T-helper 1 cell (primary cell): Measurements from ENCODE around the gene FSCN2.
"Not testable (repeated sequence)": the region's sequence is repeated elsewhere in the genome, so short reads cannot be mapped to it uniquely, and the experiment has no call there.

ENCODE experiments used
- DNase-seq, 5 donors: peaks; one replicate each; pipeline ENCODE4 v3.0.0-alpha.2; 2012 to 2020

Gene FSCN2

GRCh38 chr17:81579821-81580321 lies 51.7 kb downstream of the FSCN2 start:
- DNase-seq = no peak

GRCh38 chr17:81580481-81580880 lies 52.3 kb downstream of the FSCN2 start:
- no peak for DNase-seq

- no peak for DNase-seq
Observed at GRCh38 chr17:81581758-81582157, 53.6 kb downstream of the FSCN2 start.

- no peak for DNase-seq
Observed at GRCh38 chr17:81582341-81582740, 54.2 kb downstream of the FSCN2 start.

- DNase-seq = no peak
Observed at GRCh38 chr17:81582749-81583148, 54.6 kb downstream of the FSCN2 start.

- DNase-seq = no peak
Observed at GRCh38 chr17:81583589-81584342, 55.6 kb downstream of the FSCN2 start.

- not testable (repeated sequence) for DNase-seq
Observed at GRCh38 chr17:81584771-81585170, 56.6 kb downstream of the FSCN2 start.

GRCh38 chr17:81586096-81586495 lies 57.9 kb downstream of the FSCN2 start:
- DNase-seq = no peak
